ENCODE data around the gene DCAKD.

DNA sequence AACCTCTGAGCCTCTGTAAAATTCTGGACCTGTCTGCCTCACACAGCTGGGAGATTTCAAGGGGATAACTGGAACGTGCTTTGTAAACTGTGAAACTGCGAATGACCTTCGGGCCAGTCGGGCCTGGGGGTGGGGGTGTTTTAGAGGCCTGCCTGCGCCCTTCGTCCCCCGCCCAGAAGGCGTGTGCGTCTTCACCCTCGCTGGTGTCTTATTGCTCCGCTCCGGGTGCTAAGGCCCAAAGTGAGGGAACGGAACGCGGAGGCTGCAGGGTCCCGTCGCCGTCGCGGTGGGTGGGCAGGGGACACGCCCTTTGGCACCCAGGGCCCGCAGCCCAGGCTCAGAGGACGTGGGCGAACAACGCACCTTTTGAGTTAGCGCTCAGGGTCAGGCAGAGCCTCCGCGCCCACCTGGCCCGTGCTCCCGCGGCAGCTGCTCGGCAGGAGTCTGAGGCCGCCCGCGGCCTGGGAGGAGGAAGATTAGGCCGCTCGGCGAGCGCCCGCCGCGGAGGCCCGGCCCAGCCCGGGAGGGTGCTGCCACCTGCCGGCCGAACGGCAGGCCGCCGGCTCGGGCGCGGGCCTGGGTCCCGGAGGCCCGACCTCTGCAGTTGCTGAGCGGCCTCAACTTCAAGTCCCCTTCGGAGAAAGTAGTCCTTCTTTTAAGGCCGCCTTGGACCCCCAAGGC lies 29.7 kb downstream of the DCAKD start:
- TF ChIP-seq POLR2A (IDR thresholded peaks at IDR 0.05; ENCODE audit: low read length) = no peak
- no peak for TF ChIP-seq GATA1 (IDR thresholded peaks at IDR 0.05; ENCODE audit: low read depth, low read length)

All from erythroblast (primary cell).